ENCODE measurements around the gene ABCA5. TPM values are rescaled to one million over a fixed set of nuclear protein-coding genes. Genes with fewer than 3 reads are reported as not detected.
A peak's percentile ranks its signal among the peaks of the same experiment; 100 is the strongest.

The ABCA5 gene
- total and polyA plus RNA-seq, 2 donors (not counting 3 experiments of a cell fraction or from before 2014, with no cell fraction given), result 9.3 to 23.2 TPM

- no TSS peak for BruUV-seq (replicated peaks)
- CTCF ChIA-PET, result interaction anchor here (0.7 to 3.2 kb wide), 36 partner anchors 8 to 1383 kb away, joined by 3 to 72 read pairs (median 4); partner anchors contain the start of gene ABCA5
- Histone ChIP-seq H4K20me1 (replicated peaks; ENCODE audit: control insufficient read depth, extremely low read depth, insufficient read depth, low read length) (no peaks in the 10 kb centered on the region), H3K27me3 (ENCODE audit: control insufficient read depth in 2 of 2, insufficient read depth in 2 of 2, low read length in 2 of 2) (no peaks in the 10 kb centered on the region), H3K9me3 (replicated peaks; ENCODE audit: control insufficient read depth, insufficient read depth, low read length) (no peaks in the 10 kb centered on the region), H3K4me3 (replicated peaks in 1 of 3; ENCODE audit: insufficient read depth in 1 of 3, low read depth in 1 of 3, low read length in 3 of 3) (no peak overlapping the region), H3K79me2 (ENCODE audit: control insufficient read depth, insufficient read depth, low read length) (no peaks in the 10 kb centered on the region), H3K4me1 (ENCODE audit: control insufficient read depth, extremely low read depth, insufficient read depth, low read length) (no peaks in the 10 kb centered on the region), H3K9ac (replicated peaks; ENCODE audit: extremely low read depth, insufficient read depth, low read length) (no peak overlapping the region), H3K9me1 (replicated peaks; ENCODE audit: control insufficient read depth, extremely low read depth, insufficient read depth, low read length) (no peaks in the 10 kb centered on the region), H3K27ac (ENCODE audit: insufficient read depth, low read depth, low read length) (no peak overlapping the region), H3K36me3 (ENCODE audit: control insufficient read depth in 2 of 2, extremely low read depth in 1 of 2, insufficient read depth in 2 of 2, low read length in 2 of 2) (no peaks in the 10 kb centered on the region), H2AFZ (ENCODE audit: low read depth, low read length) (no peak overlapping the region), H3K4me2 (ENCODE audit: insufficient read depth, low read length) (no peak overlapping the region)
- intact Hi-C loops (cut with micrococcal nuclease) (loop anchor here (1.0 to 5.0 kb wide), 5 partner anchors 276 to 780 kb away; no protein-coding TSS in a partner anchor), dilution Hi-C loops (cut with MboI; ENCODE audit: extremely low pct_ligation_motif_present, low sequenced_read_pairs) (no loop called here)
- POLR2A ChIA-PET, result no interaction called here
- peak; percentile 69 for DNase-seq (ENCODE audit: low read depth, low spot score)
- FAIRE-seq, result peak; percentile 58
- TF ChIP-seq MAX (IDR thresholded peaks at IDR 0.05; ENCODE audit: insufficient read depth, insufficient read length), result no peak
- no peak for TF ChIP-seq POLR2A (IDR thresholded peaks at IDR 0.05; ENCODE audit: low read depth, low read length)
- peak in 1 of 2 donors; percentile 27 for TF ChIP-seq CTCF (IDR thresholded peaks at IDR 0.05; ENCODE audit: extremely low read depth in 1 of 2, insufficient read depth in 1 of 2, low read depth in 1 of 2, low read length in 2 of 2)
- TF ChIP-seq MYC (IDR thresholded peaks at IDR 0.05; ENCODE audit: low read depth, low read length), result no peak
- no peak for TF ChIP-seq GATA2 (IDR thresholded peaks at IDR 0.05; ENCODE audit: insufficient read depth, insufficient read length, low read depth, low read length)
Measured at GRCh38 chr17:69246726-69247375, 80.1 kb downstream of the ABCA5 start.
